OCI-M1 (cell line): ENCODE results near the gene KCNMA1.

Experiments used
- DNase-seq: peaks from one replicate; lab custom pipeline; 2025; lab: John Stamatoyannopoulos, UW

The KCNMA1 gene

GRCh38 chr10:77079592-77080300 is 557.9 kb downstream of the KCNMA1 start:
- no peak for DNase-seq

GRCh38 chr10:77077316-77077945 is 560.2 kb downstream of the KCNMA1 start:
- no peak for DNase-seq

- no peak for DNase-seq
Observed at GRCh38 chr10:77075926-77076325, 561.7 kb downstream of the KCNMA1 start.

- no peak for DNase-seq
Observed at GRCh38 chr10:77074104-77074624, 563.4 kb downstream of the KCNMA1 start.

- DNase-seq: no peak
Observed at GRCh38 chr10:77073663-77073960, 564.0 kb downstream of the KCNMA1 start.

- DNase-seq: no peak
Observed at GRCh38 chr10:77072836-77073662, 564.6 kb downstream of the KCNMA1 start.

GRCh38 chr10:77072361-77072835 is 565.2 kb downstream of the KCNMA1 start:
- DNase-seq: no peak

GRCh38 chr10:77071956-77072355 is 565.7 kb downstream of the KCNMA1 start:
- no peak for DNase-seq

GRCh38 chr10:77071001-77071511 is 566.6 kb downstream of the KCNMA1 start:
- DNase-seq: no peak

- DNase-seq: no peak
Observed at GRCh38 chr10:77070346-77070745, 567.3 kb downstream of the KCNMA1 start.

- no peak for DNase-seq
Observed at GRCh38 chr10:77068969-77069368, 568.6 kb downstream of the KCNMA1 start.

- no peak for DNase-seq
Observed at GRCh38 chr10:77068272-77068671, 569.3 kb downstream of the KCNMA1 start.

- DNase-seq: no peak
Observed at GRCh38 chr10:77062381-77062780, 575.2 kb downstream of the KCNMA1 start.

- no peak for DNase-seq
Observed at GRCh38 chr10:77060913-77061312, 576.7 kb downstream of the KCNMA1 start.

- no peak for DNase-seq
Observed at GRCh38 chr10:77056650-77057049, 581.0 kb downstream of the KCNMA1 start.

- no peak for DNase-seq
Observed at GRCh38 chr10:77052593-77052992, 585.0 kb downstream of the KCNMA1 start.

GRCh38 chr10:77051837-77052236 is 585.8 kb downstream of the KCNMA1 start:
- DNase-seq: no peak

- no peak for DNase-seq
Observed at GRCh38 chr10:77049896-77050295, 587.7 kb downstream of the KCNMA1 start.

GRCh38 chr10:77049146-77049545 is 588.5 kb downstream of the KCNMA1 start:
- DNase-seq: no peak

- DNase-seq: no peak
Observed at GRCh38 chr10:77045085-77045484, 592.5 kb downstream of the KCNMA1 start.

- DNase-seq: no peak
Observed at GRCh38 chr10:77043420-77043763, 594.2 kb downstream of the KCNMA1 start.

GRCh38 chr10:77042706-77043419 is 594.7 kb downstream of the KCNMA1 start:
- no peak for DNase-seq
